Measurements from ENCODE around the gene ATP6V0E2.

Gene ATP6V0E2

GRCh38 chr7:149853157-149853556 lies 20.6 kb upstream of the ATP6V0E2 start:
- Histone ChIP-seq H3F3A (ENCODE audit: insufficient read depth, low read length) (no peaks in the 10 kb centered on the region), H3K27me3 (replicated peaks; ENCODE audit: insufficient read depth, low read length) (no peaks in the 10 kb centered on the region), H3K27ac (ENCODE audit: low read length) (no peak overlapping the region), H3K4me3 (ENCODE audit: low read length) (no peak overlapping the region), H3K4me1 (ENCODE audit: low read length) (no peaks in the 10 kb centered on the region), H3K4me2 (ENCODE audit: low read depth, low read length) (no peak overlapping the region), H3K36me3 (replicated peaks; ENCODE audit: insufficient read depth, low read length) (no peaks in the 10 kb centered on the region), H4K20me1 (ENCODE audit: insufficient read depth, low read length) (no peaks in the 10 kb centered on the region), H2AFZ (ENCODE audit: low read length) (no peak overlapping the region), H3K79me2 (ENCODE audit: low read length) (no peaks in the 10 kb centered on the region), H3K9me2 (replicated peaks; ENCODE audit: insufficient read depth, low read length) (no peaks in the 10 kb centered on the region), H3K9ac (ENCODE audit: low read length) (no peak overlapping the region), H3K9me3 (replicated peaks; ENCODE audit: insufficient read depth, low read length) (no peaks in the 10 kb centered on the region)
- no peak for DNase-seq
- TF ChIP-seq CTCF (IDR thresholded peaks at IDR 0.05; ENCODE audit: low read length): no peak

- no peak for DNase-seq
- no peak overlapping the region for H3K4me3 ChIP-seq (ENCODE audit: low read length)
- no peaks in the 10 kb centered on the region for H3K79me2 ChIP-seq (ENCODE audit: low read length)
- TF ChIP-seq EZH2phosphoT487 (IDR thresholded peaks at IDR 0.05; ENCODE audit: low read length): no peak
- no peak for TF ChIP-seq CTCF (IDR thresholded peaks at IDR 0.05; ENCODE audit: low read length)
- no peak for TF ChIP-seq EZH2 (optimal IDR thresholded peaks at IDR 0.05; ENCODE audit: low read depth, low read length)
- no peaks in the 10 kb centered on the region for H3K9me2 ChIP-seq (replicated peaks; ENCODE audit: insufficient read depth, low read length)
- H3K27me3 ChIP-seq (replicated peaks; ENCODE audit: insufficient read depth, low read length): no peaks in the 10 kb centered on the region
- H4K20me1 ChIP-seq (ENCODE audit: insufficient read depth, low read length): no peaks in the 10 kb centered on the region
- H3K36me3 ChIP-seq (replicated peaks; ENCODE audit: insufficient read depth, low read length): no peaks in the 10 kb centered on the region
- no peaks in the 10 kb centered on the region for H3F3A ChIP-seq (ENCODE audit: insufficient read depth, low read length)
- H2AFZ ChIP-seq (ENCODE audit: low read length): no peak overlapping the region
- no peak overlapping the region for H3K9ac ChIP-seq (ENCODE audit: low read length)
- H3K9me3 ChIP-seq (replicated peaks; ENCODE audit: insufficient read depth, low read length): no peaks in the 10 kb centered on the region
- no peak overlapping the region for H3K4me2 ChIP-seq (ENCODE audit: low read depth, low read length)
- no peak overlapping the region for H3K27ac ChIP-seq (ENCODE audit: low read length)
- H3K4me1 ChIP-seq (ENCODE audit: low read length): no peaks in the 10 kb centered on the region
Measured at GRCh38 chr7:149854611-149855360, 19.0 kb upstream of the ATP6V0E2 start.

GRCh38 chr7:149855361-149856305 lies 18.1 kb upstream of the ATP6V0E2 start:
- no peaks in the 10 kb centered on the region for H3K9me2 ChIP-seq (replicated peaks; ENCODE audit: insufficient read depth, low read length)
- H3K9me3 ChIP-seq (replicated peaks; ENCODE audit: insufficient read depth, low read length): no peaks in the 10 kb centered on the region
- no peaks in the 10 kb centered on the region for H3K4me1 ChIP-seq (ENCODE audit: low read length)
- DNase-seq: no peak
- no peak overlapping the region for H3K4me2 ChIP-seq (ENCODE audit: low read depth, low read length)
- H2AFZ ChIP-seq (ENCODE audit: low read length): no peak overlapping the region
- H3F3A ChIP-seq (ENCODE audit: insufficient read depth, low read length): no peaks in the 10 kb centered on the region
- no peaks in the 10 kb centered on the region for H3K36me3 ChIP-seq (replicated peaks; ENCODE audit: insufficient read depth, low read length)
- H3K9ac ChIP-seq (ENCODE audit: low read length): no peak overlapping the region
- no peak overlapping the region for H3K4me3 ChIP-seq (ENCODE audit: low read length)
- H3K79me2 ChIP-seq (ENCODE audit: low read length): no peaks in the 10 kb centered on the region
- no peak for TF ChIP-seq EZH2 (optimal IDR thresholded peaks at IDR 0.05; ENCODE audit: low read depth, low read length)
- no peak for TF ChIP-seq CTCF (IDR thresholded peaks at IDR 0.05; ENCODE audit: low read length)
- TF ChIP-seq EZH2phosphoT487 (IDR thresholded peaks at IDR 0.05; ENCODE audit: low read length): no peak
- H3K27ac ChIP-seq (ENCODE audit: low read length): no peak overlapping the region
- H3K27me3 ChIP-seq (replicated peaks; ENCODE audit: insufficient read depth, low read length): no peaks in the 10 kb centered on the region
- H4K20me1 ChIP-seq (ENCODE audit: insufficient read depth, low read length): no peaks in the 10 kb centered on the region

Measured in MM.1S (cell line).